HCT116 (cell line): ENCODE results near the gene MAML2. TPM values are rescaled to one million over a fixed set of nuclear protein-coding genes. Genes with fewer than 3 reads are reported as not detected.

ENCODE experiments used
- ATAC-seq: fragments of 200-7000 bp; cut with Tn5 transposase; 2 replicates; pipeline ENCODE4 v1.9.1; 2020; ENCODE audit warnings: mild to moderate bottlenecking, moderate library complexity
- BruUV-seq: library from RNA; stranded (reverse); fragments of 400-500 nt; replicated peaks from 2 replicates; lab custom pipeline; 2021; lab: Mats Ljungman, UMichigan
- CTCF ChIA-PET: fragments of 300-600 bp; sonication (Branson Sonifier 250); formaldehyde crosslinking; loops from one replicate; lab custom pipeline; 2021; ENCODE audit warnings: antibody characterized with exemption; lab: Charles Lee
- POLR2A ChIA-PET: fragments of 300-600, 350-600 bp; sonication (Branson Sonifier 250); formaldehyde crosslinking; loops from one replicate; lab custom pipeline; 2021; ENCODE audit warnings: antibody characterized with exemption; lab: Charles Lee
- RAD21 ChIA-PET, 2 experiments: fragments of 300-600 bp; sonication (Branson Sonifier 250); formaldehyde crosslinking; loops; one replicate each; lab custom pipeline; 2023; ENCODE audit warnings: low total read pairs in 2 of 2; ENCODE audit not compliant: uncharacterized antibody in 2 of 2, unreplicated experiment in 2 of 2, low non-redundant PET in 1 of 2; lab: Charles Lee
- DNase-seq: peaks from one replicate; pipeline ENCODE4 v3.0.0-alpha.2; 2010; ENCODE audit warnings: low read depth, low spot score
- H2AFZ ChIP-seq: fragments of 200-600 bp; shearing (Covaris generic), sonication (generic); 2 replicates; pipeline ENCODE4 v1.6.1; 2017; ENCODE audit warnings: low read depth, mixed run types, mixed read lengths, antibody characterized with exemption, low read length; ENCODE audit not compliant: poor library complexity, severe bottlenecking
- H3K27ac ChIP-seq: 2 replicates; pipeline ENCODE4 v1.5.1; 2012; ENCODE audit warnings: low read depth, low read length
- H3K27me3 ChIP-seq: fragments of 200-600 bp; sonication (generic); 2 replicates; pipeline ENCODE4 v1.6.1; 2016; ENCODE audit warnings: mixed run types, low read length, mixed read lengths; ENCODE audit not compliant: insufficient read depth
- H3K36me3 ChIP-seq, 2 experiments: fragments of 200-500 bp in 1 of 2; fragments of 200-600 bp in 1 of 2; sonication (Bioruptor generic) in 1 of 2; sonication (generic) in 1 of 2; 2 replicates each; pipeline versions ENCODE4 v1.5.1 to v1.6.1; 2014 to 2016; ENCODE audit warnings: low read length in 2 of 2, inconsistent platforms in 1 of 2, mixed read lengths in 1 of 2, mixed run types in 1 of 2; ENCODE audit not compliant: insufficient read depth in 2 of 2, control insufficient read depth in 1 of 2
- H3K4me1 ChIP-seq, 2 experiments: fragments of 200-600 bp in 1 of 2; sonication (generic) in 1 of 2; 2 replicates each; pipeline versions ENCODE4 v1.5.1 to v1.6.1; 2012 to 2017; ENCODE audit warnings: low read length in 2 of 2, inconsistent platforms in 1 of 2, mild to moderate bottlenecking in 1 of 2, mixed read lengths in 1 of 2, mixed run types in 1 of 2, moderate library complexity in 1 of 2; ENCODE audit not compliant: insufficient read depth in 2 of 2, control insufficient read depth in 1 of 2
- H3K4me2 ChIP-seq: fragments of 200-600 bp; sonication (generic); 2 replicates; pipeline ENCODE4 v1.6.1; 2017; ENCODE audit warnings: mixed run types, low read length, mixed read lengths
- H3K4me3 ChIP-seq, 2 experiments: fragments of 200-600 bp in 1 of 2; sonication (generic) in 1 of 2; replicated peaks in 1 of 2; 2 replicates each; pipeline ENCODE4 v1.5.1; 2011 to 2016; ENCODE audit warnings: low read length in 2 of 2, control low read depth in 1 of 2, low read depth in 1 of 2, mild to moderate bottlenecking in 1 of 2, mixed read lengths in 1 of 2, mixed run types in 1 of 2
- H3K79me2 ChIP-seq: fragments of 200-600 bp; sonication (generic); 2 replicates; pipeline ENCODE4 v1.6.1; 2017; ENCODE audit warnings: mild to moderate bottlenecking, mixed run types, low read length, moderate library complexity, mixed read lengths; ENCODE audit not compliant: insufficient read depth
- H3K9ac ChIP-seq: fragments of 200-600 bp; sonication (generic); 2 replicates; pipeline ENCODE4 v1.6.1; 2016; ENCODE audit warnings: low read length, mixed read lengths
- H3K9me2 ChIP-seq: fragments of 200-600 bp; sonication (generic), shearing (Covaris generic); 2 replicates; pipeline ENCODE4 v1.6.1; 2017; ENCODE audit warnings: mixed run types, mild to moderate bottlenecking, moderate library complexity; ENCODE audit not compliant: insufficient read depth
- H3K9me3 ChIP-seq, 2 experiments: fragments of 200-500 bp in 1 of 2; fragments of 200-600 bp in 1 of 2; sonication (Bioruptor generic) in 1 of 2; sonication (generic) in 1 of 2; 2 replicates each; pipeline ENCODE4 v1.6.1; 2014 to 2017; ENCODE audit warnings: low read length in 2 of 2, mixed read lengths in 2 of 2, inconsistent platforms in 1 of 2, low read depth in 1 of 2, mild to moderate bottlenecking in 1 of 2, mixed run types in 1 of 2, moderate library complexity in 1 of 2; ENCODE audit not compliant: control insufficient read depth in 1 of 2, insufficient read depth in 1 of 2
- H4K20me1 ChIP-seq: fragments of 200-600 bp; sonication (generic), shearing (Covaris generic); 2 replicates; pipeline ENCODE4 v1.6.1; 2017; ENCODE audit warnings: mixed run types, mild to moderate bottlenecking, moderate library complexity; ENCODE audit not compliant: insufficient read depth
- ATF3 ChIP-seq: IDR thresholded peaks from 2 replicates; pipeline ENCODE4 v1.6.1; 2012
- CBX3 ChIP-seq: IDR thresholded peaks from 2 replicates; pipeline ENCODE4 v1.6.1; 2012; ENCODE audit warnings: low read depth
- CEBPB ChIP-seq: IDR thresholded peaks from 2 replicates; pipeline ENCODE4 v1.6.1; 2012; ENCODE audit warnings: low read depth
- EGR1 ChIP-seq: IDR thresholded peaks from 2 replicates; pipeline ENCODE4 v1.6.1; 2012; ENCODE audit warnings: low read depth
- ELF1 ChIP-seq: IDR thresholded peaks from 2 replicates; pipeline ENCODE4 v1.6.1; 2012; ENCODE audit warnings: low read depth, borderline replicate concordance
- EZH2 ChIP-seq: fragments of 200-600 bp; sonication (generic); IDR thresholded peaks from 2 replicates; pipeline ENCODE4 v1.6.1; 2017; ENCODE audit warnings: antibody characterized with exemption, mixed run types
- FOSL1 ChIP-seq: IDR thresholded peaks from 2 replicates; pipeline ENCODE4 v1.6.1; 2012; ENCODE audit warnings: low read depth
- JUND ChIP-seq: IDR thresholded peaks from 2 replicates; pipeline ENCODE4 v1.6.1; 2012
- POLR2A ChIP-seq: IDR thresholded peaks from 2 replicates; pipeline ENCODE4 v1.7.0; 2011; ENCODE audit warnings: borderline replicate concordance; ENCODE audit not compliant: insufficient read depth, insufficient read length; ENCODE audit errors: extremely low read depth
- POLR2AphosphoS5 ChIP-seq: IDR thresholded peaks from 2 replicates; pipeline ENCODE4 v1.6.1; 2011; ENCODE audit warnings: mild to moderate bottlenecking, low read depth, low read length, moderate library complexity
- RAD21 ChIP-seq: IDR thresholded peaks from 2 replicates; pipeline ENCODE4 v1.6.1; 2012; ENCODE audit warnings: low read depth, mild to moderate bottlenecking
- REST ChIP-seq: IDR thresholded peaks from 2 replicates; pipeline ENCODE4 v1.6.1; 2012; ENCODE audit warnings: low read depth
- SIN3A ChIP-seq: IDR thresholded peaks from 2 replicates; pipeline ENCODE4 v1.6.1; 2012; ENCODE audit warnings: low read depth
- SRF ChIP-seq: IDR thresholded peaks from 2 replicates; pipeline ENCODE4 v1.6.1; 2012; ENCODE audit warnings: low read depth
- TCF7L2 ChIP-seq: IDR thresholded peaks from 2 replicates; pipeline ENCODE4 v1.7.0; 2011; ENCODE audit warnings: borderline replicate concordance, inconsistent platforms; ENCODE audit not compliant: insufficient read depth, insufficient read length; ENCODE audit errors: extremely low read depth
- YY1 ChIP-seq: IDR thresholded peaks from 2 replicates; pipeline ENCODE4 v1.6.1; 2011; ENCODE audit warnings: low read length, low read depth, moderate library complexity, mild to moderate bottlenecking; ENCODE audit not compliant: insufficient replicate concordance; ENCODE audit errors: extremely low read depth
- ZFX ChIP-seq: fragments of 450-650 bp; IDR thresholded peaks from 2 replicates; pipeline ENCODE4 v1.6.1; 2017
- intact Hi-C: fragments of 100-400 bp; cut with micrococcal nuclease; formaldehyde crosslinking; loops from 2 replicates; pipeline ENCODE4 v1.10.0; 2022
- total RNA-seq: library from RNA; stranded (reverse); gene quantifications from one replicate; pipeline ENCODE4 v1.2.1, GENCODE V29; 2021; ENCODE audit not compliant: unreplicated experiment
- TF ChIP-seq, protein P1 (sequence below): IDR thresholded peaks from 2 replicates; pipeline ENCODE4 v1.6.1; 2012
- TF ChIP-seq, protein P2 (sequence below), 3 experiments: fragments of 200-600 bp in 1 of 3; sonication (generic) in 1 of 3; IDR thresholded peaks in 2 of 3; conservative IDR thresholded peaks in 1 of 3; 2 replicates each; pipeline ENCODE4 v1.5.1; 2012 to 2017; ENCODE audit warnings: low read depth in 2 of 3, low read length in 2 of 3, antibody characterized with exemption in 1 of 3, borderline replicate concordance in 1 of 3, control low read depth in 1 of 3, mild to moderate bottlenecking in 1 of 3, mixed read lengths in 1 of 3, mixed run types in 1 of 3, moderate library complexity in 1 of 3; ENCODE audit not compliant: insufficient read depth in 1 of 3
- TF ChIP-seq, protein P3 (sequence below): IDR thresholded peaks from 2 replicates; pipeline ENCODE4 v1.6.1; 2011; ENCODE audit warnings: mild to moderate bottlenecking, low read length, moderate library complexity; ENCODE audit not compliant: insufficient replicate concordance; ENCODE audit errors: extremely low read depth

MAML2 gene
- total RNA-seq, 1 experiment from 2014 or later: 2.6 TPM

GRCh38 chr11:96367342-96367741 lies 24.3 kb upstream of the MAML2 start:
- Histone ChIP-seq H3K9ac (no peak overlapping the region), H3K36me3 (peaks cover 0 to 3% of the 10 kb centered on the region in 2 experiments; a peak in 1 of 4 replicates), H4K20me1 (no peaks in the 10 kb centered on the region), H3K27ac (no peak overlapping the region), H3K79me2 (no peaks in the 10 kb centered on the region), H2AFZ (no peak overlapping the region), H3K9me3 (no peaks in the 10 kb centered on the region), H3K9me2 (no peaks in the 10 kb centered on the region), H3K4me2 (no peak overlapping the region), H3K4me1 (no peaks in the 10 kb centered on the region), H3K4me3 (no peak overlapping the region), H3K27me3 (no peaks in the 10 kb centered on the region)
- DNase-seq (no peak), ATAC-seq (no peak)
- TF ChIP-seq FOSL1 (no peak), REST (no peak), ZFX (no peak), EGR1 (no peak), ELF1 (no peak), SIN3A (no peak), ATF3 (no peak), JUND (no peak), POLR2AphosphoS5 (no peak), RAD21 (no peak), POLR2A (no peak), YY1 (no peak), TCF7L2 (no peak), EZH2 (no peak), CEBPB (no peak), CBX3 (no peak), SRF (no peak)
- TF ChIP-seq, protein P1, sequence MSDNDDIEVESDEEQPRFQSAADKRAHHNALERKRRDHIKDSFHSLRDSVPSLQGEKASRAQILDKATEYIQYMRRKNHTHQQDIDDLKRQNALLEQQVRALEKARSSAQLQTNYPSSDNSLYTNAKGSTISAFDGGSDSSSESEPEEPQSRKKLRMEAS: no peak
- TF ChIP-seq, protein P2, sequence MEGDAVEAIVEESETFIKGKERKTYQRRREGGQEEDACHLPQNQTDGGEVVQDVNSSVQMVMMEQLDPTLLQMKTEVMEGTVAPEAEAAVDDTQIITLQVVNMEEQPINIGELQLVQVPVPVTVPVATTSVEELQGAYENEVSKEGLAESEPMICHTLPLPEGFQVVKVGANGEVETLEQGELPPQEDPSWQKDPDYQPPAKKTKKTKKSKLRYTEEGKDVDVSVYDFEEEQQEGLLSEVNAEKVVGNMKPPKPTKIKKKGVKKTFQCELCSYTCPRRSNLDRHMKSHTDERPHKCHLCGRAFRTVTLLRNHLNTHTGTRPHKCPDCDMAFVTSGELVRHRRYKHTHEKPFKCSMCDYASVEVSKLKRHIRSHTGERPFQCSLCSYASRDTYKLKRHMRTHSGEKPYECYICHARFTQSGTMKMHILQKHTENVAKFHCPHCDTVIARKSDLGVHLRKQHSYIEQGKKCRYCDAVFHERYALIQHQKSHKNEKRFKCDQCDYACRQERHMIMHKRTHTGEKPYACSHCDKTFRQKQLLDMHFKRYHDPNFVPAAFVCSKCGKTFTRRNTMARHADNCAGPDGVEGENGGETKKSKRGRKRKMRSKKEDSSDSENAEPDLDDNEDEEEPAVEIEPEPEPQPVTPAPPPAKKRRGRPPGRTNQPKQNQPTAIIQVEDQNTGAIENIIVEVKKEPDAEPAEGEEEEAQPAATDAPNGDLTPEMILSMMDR (IDR thresholded peaks at IDR 0.05 in 2 of 3, conservative IDR thresholded peaks at IDR 0.05 in 1 of 3; ENCODE audit: borderline replicate concordance in 1 of 3, insufficient read depth in 1 of 3, low read depth in 2 of 3, low read length in 2 of 3): no peak
- TF ChIP-seq, protein P3, sequence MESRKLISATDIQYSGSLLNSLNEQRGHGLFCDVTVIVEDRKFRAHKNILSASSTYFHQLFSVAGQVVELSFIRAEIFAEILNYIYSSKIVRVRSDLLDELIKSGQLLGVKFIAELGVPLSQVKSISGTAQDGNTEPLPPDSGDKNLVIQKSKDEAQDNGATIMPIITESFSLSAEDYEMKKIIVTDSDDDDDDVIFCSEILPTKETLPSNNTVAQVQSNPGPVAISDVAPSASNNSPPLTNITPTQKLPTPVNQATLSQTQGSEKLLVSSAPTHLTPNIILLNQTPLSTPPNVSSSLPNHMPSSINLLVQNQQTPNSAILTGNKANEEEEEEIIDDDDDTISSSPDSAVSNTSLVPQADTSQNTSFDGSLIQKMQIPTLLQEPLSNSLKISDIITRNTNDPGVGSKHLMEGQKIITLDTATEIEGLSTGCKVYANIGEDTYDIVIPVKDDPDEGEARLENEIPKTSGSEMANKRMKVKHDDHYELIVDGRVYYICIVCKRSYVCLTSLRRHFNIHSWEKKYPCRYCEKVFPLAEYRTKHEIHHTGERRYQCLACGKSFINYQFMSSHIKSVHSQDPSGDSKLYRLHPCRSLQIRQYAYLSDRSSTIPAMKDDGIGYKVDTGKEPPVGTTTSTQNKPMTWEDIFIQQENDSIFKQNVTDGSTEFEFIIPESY: no peak
- intact Hi-C loops: no loop called here
- ChIA-PET CTCF (no interaction called here), POLR2A (no interaction called here), RAD21 (no interaction called here)
- BruUV-seq: no TSS peak
